Measurements from ENCODE around the gene TBPL1.
A peak's percentile ranks its signal among the peaks of the same experiment; 100 is the strongest.

The TBPL1 gene

GRCh38 chr6:133953634-133954415, 801 bp downstream of the TBPL1 start:
- DNase-seq (ENCODE audit: low read depth), result no peak

GRCh38 chr6:133954657-133955576, 1.9 kb downstream of the TBPL1 start:
- no peak for DNase-seq (ENCODE audit: low read depth)

DNA sequence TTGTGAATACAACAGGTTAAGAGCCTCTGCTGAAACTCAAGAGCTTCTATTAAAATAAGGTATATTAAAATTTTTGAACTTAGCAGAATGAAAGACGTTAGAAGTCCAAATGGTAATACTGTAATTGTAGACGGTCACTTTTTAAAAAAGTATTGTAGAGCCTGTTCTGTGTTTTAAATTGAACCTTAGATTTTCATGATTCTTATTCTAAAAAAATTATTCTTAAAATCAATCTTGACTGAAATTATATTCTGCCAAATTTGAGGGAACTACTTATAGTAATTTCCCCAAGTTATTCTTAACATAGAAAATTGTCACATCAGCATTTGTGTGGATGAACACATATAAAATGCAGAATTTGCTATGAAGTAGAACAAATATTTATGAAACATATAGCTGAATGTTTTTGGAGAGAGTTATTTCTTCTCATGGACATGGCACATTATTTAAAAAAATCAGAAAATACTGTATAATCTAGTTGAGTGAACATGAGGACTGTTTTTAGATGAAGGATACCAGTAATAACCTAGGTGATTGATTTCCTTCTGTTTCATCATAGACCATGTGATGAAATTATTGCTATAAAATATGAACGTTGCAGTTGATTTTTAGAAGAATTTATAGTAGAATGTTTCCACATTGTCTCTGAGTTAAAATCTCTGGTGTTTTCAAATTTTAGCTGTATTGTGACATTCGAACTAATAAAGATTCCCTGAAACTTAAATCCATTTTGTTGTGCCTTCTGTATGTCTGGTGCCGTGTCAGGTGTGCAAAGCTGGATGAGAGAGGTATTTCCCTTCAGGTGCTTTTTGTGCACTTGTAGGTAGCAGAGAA, 2.8 kb downstream of the TBPL1 start:
- DNase-seq (ENCODE audit: low read depth), result no peak

- DNase-seq (ENCODE audit: low read depth), result no peak
Observed at GRCh38 chr6:133956416-133957049, 3.5 kb downstream of the TBPL1 start.

GRCh38 chr6:133957227-133957626, 4.2 kb downstream of the TBPL1 start:
- no peak for DNase-seq (ENCODE audit: low read depth)

GRCh38 chr6:133957780-133958242, 4.8 kb downstream of the TBPL1 start:
- no peak for DNase-seq (ENCODE audit: low read depth)

DNA sequence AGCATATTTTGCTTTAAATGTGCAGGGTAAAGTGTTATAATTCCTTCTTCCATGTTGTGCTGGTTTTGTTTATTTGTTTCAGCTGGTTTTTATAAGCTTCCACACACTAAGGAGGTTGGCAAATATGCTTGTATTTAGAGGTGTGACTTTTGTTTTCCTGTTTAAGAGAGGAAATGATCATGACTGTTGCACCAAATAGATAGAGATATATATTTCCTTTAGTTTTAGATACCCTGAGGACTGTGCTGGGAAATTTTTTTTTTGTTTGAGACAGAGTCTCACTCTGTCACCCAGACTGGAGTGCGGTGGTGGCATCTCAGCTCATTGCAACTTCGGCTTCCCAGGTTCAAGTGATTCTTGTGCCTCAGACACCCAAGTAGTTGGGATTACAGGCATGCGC, 5.8 kb downstream of the TBPL1 start:
- no peak for DNase-seq (ENCODE audit: low read depth)

- no peak for DNase-seq (ENCODE audit: low read depth)
Observed at GRCh38 chr6:133959667-133960368, 6.8 kb downstream of the TBPL1 start.

DNA sequence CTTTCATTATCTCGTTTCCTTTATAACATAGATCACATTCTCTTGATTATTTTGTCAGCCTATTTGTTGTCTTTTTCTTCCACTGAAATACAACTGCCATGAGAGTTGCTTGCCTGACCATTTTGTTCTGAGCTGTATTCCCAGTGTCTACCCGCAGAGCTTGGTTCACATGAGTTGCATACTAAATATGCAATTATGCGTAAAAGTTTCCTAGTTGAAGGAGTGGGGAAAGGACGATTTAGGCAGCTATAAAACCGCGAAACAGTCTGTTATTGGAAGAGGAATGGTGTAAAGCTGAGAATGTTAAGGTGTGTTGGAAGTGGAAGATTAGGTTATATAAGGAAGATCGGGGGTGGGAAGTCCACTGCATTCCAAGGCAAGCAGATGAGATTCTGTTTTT, 8.8 kb downstream of the TBPL1 start:
- DNase-seq (ENCODE audit: low read depth), result no peak

DNA sequence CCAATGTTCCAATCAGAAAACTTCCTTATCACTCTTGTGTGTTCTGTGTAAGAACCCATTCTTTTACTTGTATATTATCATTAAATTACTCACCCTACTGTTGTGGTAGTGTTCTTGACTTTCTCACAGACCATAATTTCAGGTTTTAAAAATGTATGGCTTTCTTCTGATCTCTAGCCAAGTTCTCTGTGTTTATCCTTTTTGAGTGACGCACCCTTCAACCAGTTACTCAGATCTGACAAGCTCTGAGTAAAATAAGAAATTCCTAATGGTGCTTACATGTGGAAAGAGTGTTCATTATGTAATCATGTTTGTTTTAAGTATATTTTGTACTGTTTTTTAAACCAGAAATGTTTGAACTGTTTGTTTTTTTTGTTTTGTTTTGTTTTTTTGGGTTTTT, 11.0 kb downstream of the TBPL1 start:
- DNase-seq (ENCODE audit: low read depth), result peak; percentile 88

- DNase-seq (ENCODE audit: low read depth), result no peak
Observed at GRCh38 chr6:133964702-133965101, 11.7 kb downstream of the TBPL1 start.

DNA sequence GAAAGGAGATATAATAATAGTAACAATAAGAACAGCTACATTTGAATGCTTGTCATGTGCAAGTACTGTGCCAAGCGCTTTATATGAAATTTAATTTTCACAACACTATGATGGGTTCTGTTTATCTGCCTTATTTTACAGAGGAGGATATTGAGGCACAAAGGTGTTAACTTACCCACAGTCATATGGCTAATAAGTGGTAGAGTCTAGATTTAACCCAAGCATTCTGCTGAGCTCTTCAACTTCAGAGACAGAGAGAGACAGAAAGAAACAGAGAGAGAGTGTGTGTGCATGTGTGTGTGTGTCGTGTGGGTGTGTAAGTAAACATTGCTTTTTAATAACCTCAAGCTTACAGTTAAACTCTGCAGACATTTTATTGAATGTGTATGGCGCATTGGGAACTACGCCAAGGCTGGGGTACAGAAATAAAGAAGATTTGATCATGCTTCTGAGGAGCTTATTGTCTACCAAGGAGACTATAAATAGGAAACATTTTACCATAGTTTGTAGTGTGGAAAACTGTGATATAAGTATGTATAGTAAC, 12.9 kb downstream of the TBPL1 start:
- DNase-seq (ENCODE audit: low read depth), result no peak

DNA sequence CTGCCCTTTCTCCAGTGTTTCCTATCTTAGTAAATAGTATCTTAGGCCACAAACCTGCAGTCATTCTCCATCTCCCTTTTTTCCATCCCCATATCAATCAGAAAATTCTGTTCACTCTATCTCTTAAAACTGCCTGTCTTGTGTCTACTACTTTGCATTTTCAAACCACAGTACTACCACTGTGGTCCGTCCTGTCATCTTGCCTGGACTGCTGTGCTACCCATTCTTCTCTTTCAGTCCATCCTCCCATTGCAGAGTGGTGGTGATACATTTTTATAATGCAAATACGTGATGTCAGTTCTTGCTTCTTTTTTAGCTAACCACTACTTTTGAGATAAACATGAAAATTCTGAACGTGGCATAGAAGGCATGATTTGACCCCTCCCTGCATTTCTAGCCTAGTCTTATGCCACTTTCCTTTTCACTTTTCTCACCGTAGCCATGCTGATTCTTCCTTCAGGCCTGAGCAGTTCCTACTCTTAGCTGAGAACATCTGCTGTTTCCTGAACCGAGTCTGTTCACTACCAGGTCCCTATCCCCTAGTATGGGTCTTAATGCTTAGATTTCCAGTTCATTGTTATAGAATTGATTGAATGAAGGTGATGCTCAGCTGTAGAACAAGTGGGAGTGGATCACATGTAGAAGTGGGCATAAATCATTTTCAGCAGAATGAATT, 13.8 kb downstream of the TBPL1 start:
- DNase-seq (ENCODE audit: low read depth), result no peak

DNA sequence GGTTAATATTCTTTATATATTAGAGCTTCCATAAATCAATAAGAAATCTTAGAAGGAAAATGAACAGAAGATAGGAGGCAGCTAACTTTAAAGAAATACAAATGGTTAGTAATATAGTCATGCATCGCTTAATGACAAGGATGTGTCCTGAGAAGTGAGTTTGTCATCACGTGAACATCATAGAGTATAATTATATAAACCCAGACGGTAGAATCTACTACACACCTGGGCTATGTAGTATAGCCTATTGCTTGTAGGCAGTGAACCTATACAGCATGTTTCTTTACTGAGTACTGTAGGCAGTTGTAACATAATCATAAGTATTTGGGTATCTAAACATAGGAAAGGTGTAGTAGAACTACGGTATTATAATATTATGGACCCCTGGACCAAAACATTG, 14.3 kb downstream of the TBPL1 start:
- no peak for DNase-seq (ENCODE audit: low read depth)

DNA sequence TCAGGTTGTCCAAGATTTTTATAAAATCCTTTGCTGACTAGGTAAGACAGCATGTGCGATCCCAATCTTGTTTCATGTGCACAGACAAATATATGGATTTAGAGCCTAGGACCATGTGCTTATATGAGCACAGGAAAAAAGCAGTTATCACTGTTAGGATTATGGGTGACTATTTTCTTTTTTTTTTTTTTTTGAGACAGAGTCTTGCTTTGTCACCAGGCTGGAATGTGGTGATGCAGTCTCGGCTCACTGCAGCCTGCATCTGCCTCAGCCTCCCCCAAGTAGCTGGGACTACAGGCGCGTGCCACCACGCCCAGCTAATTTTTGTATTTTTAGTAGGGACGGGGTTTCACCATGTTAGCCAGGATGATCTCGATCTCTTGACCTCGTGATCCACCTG, 14.8 kb downstream of the TBPL1 start:
- peak; percentile 52 for DNase-seq (ENCODE audit: low read depth)

- no peak for DNase-seq (ENCODE audit: low read depth)
Observed at GRCh38 chr6:133969285-133969920, 16.4 kb downstream of the TBPL1 start.

- DNase-seq (ENCODE audit: low read depth), result no peak
Observed at GRCh38 chr6:133969921-133970295, 16.9 kb downstream of the TBPL1 start.

- DNase-seq (ENCODE audit: low read depth), result no peak
Observed at GRCh38 chr6:133971861-133972260, 18.8 kb downstream of the TBPL1 start.

- DNase-seq (ENCODE audit: low read depth), result no peak
Observed at GRCh38 chr6:133972388-133972787, 19.4 kb downstream of the TBPL1 start.
